ENCODE results near the gene UFSP2. TPM values are rescaled to one million over a fixed set of nuclear protein-coding genes. Genes with fewer than 3 reads are reported as not detected.

UFSP2 gene
- total RNA-seq, 6 experiments from 2014 or later = 12.8 to 17.6 (median 14.0) TPM

DNA sequence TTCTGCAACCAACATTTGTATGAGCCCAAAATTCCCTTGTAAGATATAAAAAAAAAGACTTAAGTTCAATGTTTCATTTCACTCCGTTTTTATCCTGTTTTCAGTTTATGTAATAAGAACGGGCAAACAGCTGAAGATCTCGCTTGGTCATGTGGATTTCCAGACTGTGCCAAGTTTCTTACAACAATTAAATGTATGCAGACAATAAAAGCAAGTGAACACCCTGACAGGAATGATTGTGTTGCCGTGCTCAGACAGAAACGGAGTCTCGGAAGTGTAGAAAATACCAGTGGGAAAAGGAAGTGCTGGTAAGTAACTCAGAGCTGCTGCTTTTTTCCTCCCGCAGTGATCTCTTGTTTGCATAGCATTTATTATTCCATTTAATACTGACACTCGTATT is 26.3 kb downstream of the UFSP2 start:
- H3K27me3 ChIP-seq = no peaks in the 10 kb centered on the region
- WGBS (ENCODE audit: insufficient coverage, low coverage, low lambda C conversion rate, missing lambda C conversion rate) = 76% methylated on average over 8 of the region's 8 CpGs
- no peak overlapping the region for H3K4me3 ChIP-seq
- DNase-seq (no peak), ATAC-seq (no peak)
- peaks cover 0 to 36% (median 7%) of the 10 kb centered on the region in 4 donors for H3K36me3 ChIP-seq
- TF ChIP-seq, protein P1, sequence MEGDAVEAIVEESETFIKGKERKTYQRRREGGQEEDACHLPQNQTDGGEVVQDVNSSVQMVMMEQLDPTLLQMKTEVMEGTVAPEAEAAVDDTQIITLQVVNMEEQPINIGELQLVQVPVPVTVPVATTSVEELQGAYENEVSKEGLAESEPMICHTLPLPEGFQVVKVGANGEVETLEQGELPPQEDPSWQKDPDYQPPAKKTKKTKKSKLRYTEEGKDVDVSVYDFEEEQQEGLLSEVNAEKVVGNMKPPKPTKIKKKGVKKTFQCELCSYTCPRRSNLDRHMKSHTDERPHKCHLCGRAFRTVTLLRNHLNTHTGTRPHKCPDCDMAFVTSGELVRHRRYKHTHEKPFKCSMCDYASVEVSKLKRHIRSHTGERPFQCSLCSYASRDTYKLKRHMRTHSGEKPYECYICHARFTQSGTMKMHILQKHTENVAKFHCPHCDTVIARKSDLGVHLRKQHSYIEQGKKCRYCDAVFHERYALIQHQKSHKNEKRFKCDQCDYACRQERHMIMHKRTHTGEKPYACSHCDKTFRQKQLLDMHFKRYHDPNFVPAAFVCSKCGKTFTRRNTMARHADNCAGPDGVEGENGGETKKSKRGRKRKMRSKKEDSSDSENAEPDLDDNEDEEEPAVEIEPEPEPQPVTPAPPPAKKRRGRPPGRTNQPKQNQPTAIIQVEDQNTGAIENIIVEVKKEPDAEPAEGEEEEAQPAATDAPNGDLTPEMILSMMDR (IDR thresholded peaks at IDR 0.05) = no peak
- H3K4me1 ChIP-seq = peaks cover 0 to 8% (median 4%) of the 10 kb centered on the region in 4 donors
- H3K9me3 ChIP-seq = no peaks in the 10 kb centered on the region
- intact Hi-C loops (cut with DNase I) = loop anchor here in 1 of 2 donors (10.0 kb wide), 1 partner anchor 195 kb away; the partner anchor contains the start of genes CFAP97 and SNX25
- no peak overlapping the region for H3K27ac ChIP-seq

DNA sequence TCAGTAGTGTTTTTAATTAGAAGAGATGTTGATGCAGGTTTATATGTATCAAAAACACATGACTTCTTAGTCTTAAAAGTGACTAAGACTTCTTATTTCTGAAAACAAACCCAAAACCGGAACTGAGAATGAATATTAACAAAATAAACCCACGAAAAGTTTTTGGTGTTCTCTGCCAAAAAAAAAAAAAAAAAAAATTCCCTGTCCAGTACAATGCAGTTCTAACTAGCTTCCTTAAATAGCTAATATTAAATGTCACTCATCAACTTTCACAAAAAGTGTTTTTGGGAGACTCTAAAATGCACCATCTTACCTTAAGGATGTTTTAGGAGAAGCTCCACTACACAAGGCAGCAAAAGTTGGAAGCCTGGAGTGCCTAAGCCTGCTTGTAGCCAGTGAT is 27.1 kb downstream of the UFSP2 start:
- DNase-seq = no peak
- TF ChIP-seq, protein P1 (IDR thresholded peaks at IDR 0.05) = no peak
- TF ChIP-seq POLR2A (IDR thresholded peaks at IDR 0.05) = no peak
- peaks cover 0 to 36% (median 7%) of the 10 kb centered on the region in 4 donors for H3K36me3 ChIP-seq
- peak overlapping the region in 1 of 3 donors; percentile 100 for H3K27ac ChIP-seq
- H3K27me3 ChIP-seq = no peaks in the 10 kb centered on the region
- peaks cover 0 to 8% (median 4%) of the 10 kb centered on the region in 4 donors for H3K4me1 ChIP-seq
- no peaks in the 10 kb centered on the region for H3K9me3 ChIP-seq
- 56% methylated on average over 2 of the region's 2 CpGs for WGBS (ENCODE audit: insufficient coverage, low coverage, low lambda C conversion rate, missing lambda C conversion rate)
- ATAC-seq = no peak
- intact Hi-C loops (cut with DNase I) = loop anchor here in 1 of 2 donors (10.0 kb wide), 1 partner anchor 194 kb away; the partner anchor contains the start of genes CFAP97 and SNX25
- H3K4me3 ChIP-seq = no peak overlapping the region

DNA sequence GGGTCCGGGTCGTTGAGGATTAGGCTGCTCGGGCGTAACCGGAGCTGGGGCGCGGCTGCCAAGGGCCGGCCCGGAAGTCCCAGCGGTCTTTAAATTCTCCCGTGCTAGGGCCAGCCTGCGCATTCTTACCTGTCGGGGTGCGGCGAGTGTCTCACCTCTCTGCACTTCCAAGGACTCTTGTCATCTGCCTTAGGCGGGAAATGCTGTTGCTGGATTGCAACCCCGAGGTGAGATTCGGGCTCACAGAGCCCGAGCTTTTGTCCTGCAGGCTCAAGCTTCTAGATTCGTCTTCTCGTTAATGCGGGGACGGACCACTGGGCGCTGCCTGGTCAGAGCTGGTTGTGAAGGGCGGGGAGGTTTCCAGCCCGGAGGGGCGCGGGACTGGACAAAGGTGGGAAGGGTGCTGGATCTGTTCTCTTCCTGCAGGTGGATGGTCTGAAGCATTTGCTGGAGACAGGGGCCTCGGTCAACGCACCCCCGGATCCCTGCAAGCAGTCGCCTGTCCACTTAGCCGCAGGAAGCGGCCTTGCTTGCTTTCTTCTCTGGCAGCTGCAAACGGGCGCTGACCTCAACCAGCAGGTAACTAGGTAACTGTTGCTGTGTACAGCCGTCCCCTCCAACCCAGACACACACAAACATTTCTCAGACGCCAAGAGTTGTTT is 28.9 kb downstream of the UFSP2 start, which contains the start of gene ANKRD37:
ANKRD37 (plus strand) TSS at position 118 of the 662 bp plus-strand sequence; CDS start at position 201, 83 bp downstream.
- peak within 1 kb of the TSS; percentile 57 to 80 (median 69) for H3K4me3 ChIP-seq
- peak; percentile 70 for TF ChIP-seq POLR2A (IDR thresholded peaks at IDR 0.05)
- TF ChIP-seq, protein P1 (IDR thresholded peaks at IDR 0.05) = no peak
- peak within 1 kb of the TSS; percentile 100 for H3K27ac ChIP-seq
- H3K4me1 ChIP-seq = peaks cover 0 to 8% (median 4%) of the 10 kb centered on the region in 4 donors
- ATAC-seq (peak; percentile 43 to 68 (median 53)), DNase-seq (peak; percentile 68 to 82 (median 80))
- WGBS (ENCODE audit: insufficient coverage, low coverage, low lambda C conversion rate, missing lambda C conversion rate) = 8% methylated on average over 6 of the region's 38 CpGs
- no peaks in the 10 kb centered on the region for H3K9me3 ChIP-seq
- H3K27me3 ChIP-seq = no peaks in the 10 kb centered on the region
- intact Hi-C loops (cut with DNase I) = loop anchor here in 1 of 2 donors (10.0 kb wide), 1 partner anchor 192 kb away; the partner anchor contains the start of genes CFAP97 and SNX25
- peaks cover 0 to 27% (median 6%) of the 10 kb centered on the region in 4 donors for H3K36me3 ChIP-seq

DNA sequence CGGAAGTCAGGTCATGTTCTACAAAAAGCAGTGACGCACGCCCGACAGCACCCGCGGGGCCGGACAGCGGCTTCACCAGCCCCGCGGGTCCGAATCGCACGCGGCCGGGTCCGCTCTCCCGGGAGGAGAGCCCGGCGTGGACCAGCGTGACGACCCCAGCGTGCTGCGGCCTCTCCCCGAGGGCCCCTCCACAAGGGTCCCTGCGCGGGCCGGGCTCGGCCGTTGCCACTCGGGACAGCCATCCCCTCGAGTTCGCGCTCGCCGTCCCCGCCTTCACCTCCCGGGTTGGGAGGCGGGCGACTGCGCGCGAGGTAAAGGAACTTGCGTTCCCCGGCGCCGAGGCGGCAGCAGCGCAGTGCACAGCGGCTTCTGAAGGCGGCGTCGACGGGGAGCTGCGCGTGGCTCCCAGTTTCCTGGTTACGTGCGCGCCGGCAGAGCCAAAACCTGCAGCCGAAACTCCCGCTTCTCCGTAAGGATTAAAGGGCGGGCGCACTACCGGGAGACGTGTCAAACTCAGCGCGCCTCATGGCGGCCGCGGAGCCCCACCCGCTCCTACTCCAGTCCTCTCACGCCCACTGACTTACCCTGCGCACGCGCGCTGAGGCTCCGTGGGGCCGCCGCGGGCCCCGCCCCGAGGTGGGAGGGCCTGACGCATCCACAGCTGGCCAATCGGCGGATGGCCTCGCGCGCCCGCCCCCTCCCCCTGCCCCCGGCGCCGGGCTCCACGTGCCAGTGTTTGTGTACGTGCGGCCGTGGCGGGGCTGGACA is 29.6 kb downstream of the UFSP2 start:
- H3K4me1 ChIP-seq = peaks cover 0 to 8% (median 4%) of the 10 kb centered on the region in 4 donors
- H3K9me3 ChIP-seq = no peaks in the 10 kb centered on the region
- H3K36me3 ChIP-seq = peaks cover 0 to 24% (median 6%) of the 10 kb centered on the region in 4 donors
- 0% methylated on average over 19 of the region's 98 CpGs for WGBS (ENCODE audit: insufficient coverage, low coverage, low lambda C conversion rate, missing lambda C conversion rate)
- ATAC-seq = peak; percentile 83 to 93 (median 90)
- H3K27ac ChIP-seq = peak overlapping the region; percentile 100
- peak overlapping the region; percentile 57 to 80 (median 69) for H3K4me3 ChIP-seq
- H3K27me3 ChIP-seq = no peaks in the 10 kb centered on the region
- intact Hi-C loops (cut with DNase I) = loop anchor here in 1 of 2 donors (10.0 kb wide), 1 partner anchor 191 kb away; the partner anchor contains the start of genes CFAP97 and SNX25
- peak; percentile 84 for TF ChIP-seq POLR2A (IDR thresholded peaks at IDR 0.05)
- TF ChIP-seq, protein P1 (IDR thresholded peaks at IDR 0.05) = no peak
- DNase-seq = peak; percentile 98 to 99 (median 99)

All from right lobe of liver (tissue), 6 donors.